Central memory CD8-positive, alpha-beta T cell (primary cell): Measurements from ENCODE around the gene CTNNBIP1.

Experiments
- ATAC-seq: fragments of 150-1000 bp; cut with Tn5 transposase; replicated peaks from 2 replicates; pipeline ENCODE4 v1.10.0; 2022; ENCODE audit warnings: mild to moderate bottlenecking, moderate FRiP score, moderate number of reproducible peaks; ENCODE audit not compliant: poor library complexity, severe bottlenecking; ENCODE audit errors: extremely low read depth
- DNase-seq, 2 donors: peaks; one replicate each; pipeline ENCODE4 v3.0.0; 2021; ENCODE audit warnings: low spot score in 2 of 2
- H3K27ac Mint-ChIP-seq: one replicate; pipeline ENCODE4 v1.8.0; 2022; ENCODE audit warnings: low read depth, mild to moderate bottlenecking, moderate library complexity, mixed read lengths
- H3K27me3 Mint-ChIP-seq: one replicate; pipeline ENCODE4 v1.8.0; 2022; ENCODE audit warnings: mixed read lengths
- H3K36me3 Mint-ChIP-seq: one replicate; pipeline ENCODE4 v1.8.0; 2022; ENCODE audit warnings: mild to moderate bottlenecking, moderate library complexity, mixed read lengths; ENCODE audit not compliant: insufficient read depth
- H3K4me1 Mint-ChIP-seq: one replicate; pipeline ENCODE4 v1.8.0; 2022; ENCODE audit warnings: mixed read lengths
- H3K4me3 Mint-ChIP-seq: one replicate; pipeline ENCODE4 v1.8.0; 2022; ENCODE audit warnings: mild to moderate bottlenecking, moderate library complexity, mixed read lengths
- H3K9me3 Mint-ChIP-seq: one replicate; pipeline ENCODE4 v1.8.0; 2022; ENCODE audit warnings: mixed read lengths

The CTNNBIP1 gene

DNA sequence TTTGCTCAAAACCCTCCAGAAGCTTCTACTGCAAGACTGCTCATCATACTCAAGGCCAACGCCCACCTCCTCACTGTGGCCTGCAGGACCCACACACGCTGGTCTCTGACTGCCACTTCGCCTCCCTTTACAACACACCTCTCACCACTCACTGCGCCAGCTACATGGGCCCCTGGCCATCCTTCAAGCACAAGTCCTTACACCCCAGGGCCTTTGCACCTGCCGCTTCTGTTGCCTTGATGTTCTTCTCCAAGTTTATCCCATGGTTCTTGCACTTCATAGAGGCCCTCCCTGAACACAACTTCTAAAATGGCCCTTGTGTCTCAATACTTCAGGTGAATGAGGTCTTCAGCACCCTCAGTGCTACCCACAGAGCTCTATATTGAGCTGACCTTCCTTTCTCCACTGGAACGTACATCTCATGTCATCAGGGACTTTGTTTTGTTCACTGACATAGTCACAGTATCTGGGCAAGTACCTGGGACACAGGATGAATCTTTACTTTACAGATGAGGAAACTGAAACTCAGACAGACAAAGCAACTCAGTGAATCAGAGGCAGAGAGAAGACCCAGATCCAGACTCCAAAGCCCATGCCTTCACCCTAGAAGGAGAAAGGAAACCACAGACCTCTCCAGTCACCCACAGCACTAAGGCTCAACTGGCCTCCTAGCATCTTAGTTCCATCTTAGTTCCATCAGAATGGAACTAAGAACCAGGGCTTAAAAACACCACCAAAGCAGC, 51.6 kb downstream of the CTNNBIP1 start:
- H3K4me1 Mint-ChIP-seq: peaks cover 5% of the 10 kb centered on the region
- peaks cover 6% of the 10 kb centered on the region for H3K36me3 Mint-ChIP-seq
- no peaks in the 10 kb centered on the region for H3K27me3 Mint-ChIP-seq
- H3K4me3 Mint-ChIP-seq: no peak overlapping the region
- ATAC-seq (no peak), DNase-seq (no peak)
- peaks cover 3% of the 10 kb centered on the region for H3K9me3 Mint-ChIP-seq
- peak overlapping the region; percentile 22 for H3K27ac Mint-ChIP-seq

DNA sequence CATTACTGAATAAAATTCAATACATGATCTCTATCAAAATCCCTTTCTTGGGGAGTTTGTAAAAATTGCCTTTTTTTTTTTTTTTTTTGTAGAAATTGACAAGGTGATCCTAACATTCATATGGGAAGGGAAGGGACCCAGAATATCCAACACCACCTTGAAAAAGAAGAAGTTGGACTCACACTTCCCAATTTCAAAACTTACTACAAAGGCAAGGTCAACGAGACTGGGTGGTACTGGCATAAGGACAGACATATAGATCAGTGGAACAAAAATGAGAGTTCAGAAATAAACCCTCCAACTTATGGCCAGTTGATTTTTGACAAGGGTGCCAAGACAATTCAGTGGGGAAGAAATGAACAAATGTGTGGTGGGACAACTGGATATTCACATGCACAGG, 54.9 kb downstream of the CTNNBIP1 start:
- Mint-ChIP-seq H3K4me1 (peaks cover 5% of the 10 kb centered on the region), H3K27ac (no peak overlapping the region), H3K36me3 (peaks cover 6% of the 10 kb centered on the region), H3K27me3 (no peaks in the 10 kb centered on the region), H3K4me3 (no peak overlapping the region), H3K9me3 (peaks cover 5% of the 10 kb centered on the region)
- ATAC-seq (no peak), DNase-seq (no peak)

DNA sequence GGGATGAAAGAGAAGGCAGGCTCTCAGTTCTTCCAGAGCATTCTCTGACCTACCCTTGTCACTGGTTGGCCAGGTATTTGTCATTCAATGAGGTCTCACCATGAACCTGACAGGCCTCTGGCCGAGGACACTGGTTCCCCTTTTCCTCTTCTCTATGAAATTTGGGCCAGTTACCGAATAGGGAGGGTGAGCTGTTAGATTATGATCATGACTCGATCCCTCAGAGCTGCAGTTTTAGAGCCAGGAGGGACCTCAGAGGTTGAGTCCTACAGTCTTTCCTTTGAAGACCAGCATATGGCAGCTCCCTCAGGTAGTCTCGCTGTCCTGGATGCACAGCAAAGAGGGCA, 56.8 kb downstream of the CTNNBIP1 start:
- Mint-ChIP-seq H3K4me1 (peaks cover 2% of the 10 kb centered on the region), H3K27ac (no peak overlapping the region), H3K27me3 (no peaks in the 10 kb centered on the region), H3K4me3 (no peak overlapping the region), H3K36me3 (peaks cover 7% of the 10 kb centered on the region), H3K9me3 (peaks cover 5% of the 10 kb centered on the region)
- DNase-seq (no peak), ATAC-seq (no peak)

DNA sequence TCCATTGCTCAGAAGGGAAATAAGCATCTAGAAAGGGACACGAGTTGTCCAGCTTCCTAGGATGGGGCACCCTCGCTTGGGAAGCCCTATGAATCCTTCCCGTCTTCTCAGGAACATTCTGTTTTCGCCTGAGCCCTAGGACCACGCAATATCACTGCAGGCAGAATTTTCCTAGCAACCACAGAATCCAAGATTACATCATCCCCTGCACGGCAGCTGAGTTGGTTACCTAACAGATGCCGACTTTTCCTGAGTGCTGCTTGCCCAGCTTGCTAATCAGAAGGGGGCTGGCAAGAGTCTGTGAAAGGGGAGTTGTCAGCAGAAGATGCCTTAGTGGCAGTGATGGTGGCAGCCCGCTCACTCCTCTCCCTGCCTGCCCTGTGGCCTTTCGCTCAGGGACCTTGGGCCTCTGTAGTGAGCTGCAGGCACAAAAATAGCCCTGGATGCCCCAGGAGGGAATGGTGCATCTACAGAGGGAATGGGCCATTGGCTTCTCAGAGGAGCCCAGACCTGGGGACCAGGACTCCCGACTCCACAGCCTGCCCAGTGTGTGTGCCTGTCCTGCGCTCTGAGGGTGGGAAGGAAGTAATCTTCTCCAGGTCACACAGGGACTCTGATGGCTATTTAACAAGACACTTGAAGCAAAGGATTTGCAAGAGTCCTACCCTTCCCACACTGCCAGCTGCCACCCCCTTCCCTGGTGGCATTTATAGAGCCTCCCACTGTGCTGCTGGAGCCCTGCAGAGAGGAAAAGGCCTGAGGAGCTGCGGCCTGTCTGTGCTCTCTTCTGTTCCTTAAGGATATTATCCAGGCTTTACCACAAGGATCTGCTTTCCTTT, 57.4 kb downstream of the CTNNBIP1 start:
- peaks cover 7% of the 10 kb centered on the region for H3K36me3 Mint-ChIP-seq
- no peak overlapping the region for H3K4me3 Mint-ChIP-seq
- DNase-seq: no peak
- H3K9me3 Mint-ChIP-seq: peaks cover 5% of the 10 kb centered on the region
- no peak for ATAC-seq
- no peaks in the 10 kb centered on the region for H3K27me3 Mint-ChIP-seq
- H3K4me1 Mint-ChIP-seq: no peaks in the 10 kb centered on the region
- no peak overlapping the region for H3K27ac Mint-ChIP-seq

DNA sequence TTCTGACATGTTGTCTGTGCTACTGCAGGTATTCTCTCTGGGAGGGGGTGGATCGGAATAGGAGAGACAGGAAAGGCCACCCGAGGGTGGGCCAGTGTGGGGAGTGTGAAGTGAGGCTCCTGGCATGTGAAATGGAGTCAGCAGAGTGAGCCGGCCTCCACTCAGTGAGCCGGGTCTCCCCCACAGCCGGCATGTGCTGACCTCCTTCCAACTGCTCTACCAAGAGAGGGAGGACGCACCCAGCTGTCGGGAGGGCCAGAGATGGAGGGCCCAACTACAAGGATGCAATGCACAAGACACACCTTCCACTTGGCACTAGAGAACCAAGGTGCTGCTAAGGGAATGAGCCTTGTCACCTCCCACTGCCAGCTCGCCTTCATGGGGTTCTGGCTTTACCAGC, 58.1 kb downstream of the CTNNBIP1 start:
- Mint-ChIP-seq H3K4me1 (no peaks in the 10 kb centered on the region), H3K36me3 (peaks cover 6% of the 10 kb centered on the region), H3K4me3 (no peak overlapping the region), H3K27me3 (no peaks in the 10 kb centered on the region), H3K9me3 (peaks cover 5% of the 10 kb centered on the region), H3K27ac (no peak overlapping the region)
- ATAC-seq (no peak), DNase-seq (no peak)

DNA sequence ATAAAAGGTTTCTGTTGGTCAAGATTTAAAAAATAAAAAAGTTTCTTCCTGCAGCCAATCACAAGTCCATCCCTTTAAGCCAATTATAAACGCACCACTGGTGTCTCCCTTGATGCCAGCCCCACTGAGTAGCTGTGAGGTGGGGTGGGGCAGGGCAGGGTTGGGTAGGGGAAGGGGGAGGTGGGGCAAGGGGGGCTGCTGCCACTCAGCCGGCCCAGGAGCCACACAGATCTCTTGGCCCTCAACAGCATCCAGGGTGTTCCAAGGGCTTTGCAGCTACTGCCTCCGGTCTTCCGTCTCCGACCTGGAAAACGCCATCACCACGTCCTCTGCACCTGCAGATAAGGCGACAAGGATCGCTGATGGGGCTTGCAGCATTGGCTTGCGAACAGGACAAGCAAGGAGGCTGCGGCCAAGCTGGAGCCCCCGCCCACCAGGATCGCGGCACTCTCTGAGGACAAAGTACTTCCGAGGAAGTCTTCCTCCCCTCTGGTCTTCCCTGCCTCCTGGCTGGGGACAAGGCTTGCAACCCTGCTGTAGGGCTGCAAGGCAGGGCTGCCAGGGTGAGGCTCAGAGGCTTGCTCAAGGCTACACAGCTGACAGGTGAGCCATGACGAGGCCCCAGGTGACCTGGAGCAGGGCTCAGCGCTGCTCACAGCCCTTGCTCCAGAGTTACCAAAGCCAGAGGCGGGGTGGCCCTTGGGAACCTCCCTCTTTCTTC, 59.5 kb downstream of the CTNNBIP1 start:
- Mint-ChIP-seq H3K27me3 (no peaks in the 10 kb centered on the region), H3K27ac (no peak overlapping the region), H3K4me1 (no peaks in the 10 kb centered on the region), H3K4me3 (peak overlapping the region; percentile 12), H3K9me3 (peaks cover 5% of the 10 kb centered on the region), H3K36me3 (peaks cover 6% of the 10 kb centered on the region)
- DNase-seq (no peak), ATAC-seq (no peak)

DNA sequence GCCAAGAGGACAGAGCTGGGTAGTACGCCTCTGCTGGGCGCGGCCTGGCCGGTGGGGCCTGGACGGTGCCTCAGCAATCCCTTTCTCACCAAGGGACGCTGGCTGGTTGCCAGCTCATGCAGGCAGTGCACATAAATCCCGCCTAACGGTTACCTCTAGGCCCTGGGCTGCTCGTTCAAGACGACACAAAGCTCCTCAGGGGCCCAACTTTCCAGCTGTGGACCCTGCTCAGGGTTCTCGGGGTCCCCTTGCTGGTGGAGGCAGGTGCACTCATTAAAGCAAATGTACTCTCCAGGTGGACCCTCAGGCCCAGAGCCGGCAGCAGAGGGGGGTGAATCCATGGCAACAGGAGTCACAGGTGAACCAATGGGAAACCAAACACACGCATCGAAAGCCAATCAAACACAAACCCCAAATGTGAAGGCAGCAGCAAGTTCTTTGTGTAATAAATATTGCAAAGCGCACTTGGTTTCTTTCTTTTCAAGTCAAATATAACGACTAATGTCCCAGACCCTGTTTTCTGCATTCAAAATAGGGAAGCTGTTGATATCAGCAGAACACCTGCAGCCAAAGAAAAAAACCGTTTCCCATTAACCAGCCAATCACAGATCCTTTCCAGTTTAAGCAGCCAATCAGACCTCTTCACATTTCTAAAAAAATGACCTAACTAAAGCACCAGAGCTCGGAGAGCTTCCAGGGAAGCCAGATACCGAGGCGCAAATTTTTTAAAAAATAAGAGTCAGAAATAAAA, 60.2 kb downstream of the CTNNBIP1 start:
- Mint-ChIP-seq H3K36me3 (peaks cover 3% of the 10 kb centered on the region), H3K27ac (no peak overlapping the region), H3K9me3 (peaks cover 5% of the 10 kb centered on the region), H3K27me3 (no peaks in the 10 kb centered on the region), H3K4me3 (peak overlapping the region; percentile 7), H3K4me1 (no peaks in the 10 kb centered on the region)
- ATAC-seq: peak; percentile 49
- DNase-seq: no peak

DNA sequence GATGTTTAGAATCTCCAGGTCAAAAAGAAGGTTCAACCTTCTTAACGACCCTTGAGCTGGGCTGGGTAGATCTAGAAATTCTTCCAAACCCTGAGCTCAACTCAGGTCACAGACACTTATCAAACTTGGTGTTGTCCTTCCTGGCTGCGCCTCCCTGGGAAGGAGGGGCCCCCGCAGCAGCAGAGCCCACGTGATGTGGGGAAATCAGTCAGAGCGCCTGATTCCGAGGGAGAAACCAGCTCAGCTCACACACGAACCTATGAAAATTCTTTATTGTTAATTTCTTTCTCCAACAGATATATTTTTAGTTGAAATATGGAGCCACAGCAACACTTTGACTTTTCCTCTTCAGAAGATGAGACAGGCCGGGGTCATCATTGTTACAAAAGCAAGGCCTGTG, 62.0 kb downstream of the CTNNBIP1 start:
- no peaks in the 10 kb centered on the region for H3K9me3 Mint-ChIP-seq
- ATAC-seq (no peak), DNase-seq (no peak)
- H3K27me3 Mint-ChIP-seq: no peaks in the 10 kb centered on the region
- no peak overlapping the region for H3K27ac Mint-ChIP-seq
- H3K4me1 Mint-ChIP-seq: no peaks in the 10 kb centered on the region
- no peak overlapping the region for H3K4me3 Mint-ChIP-seq
- H3K36me3 Mint-ChIP-seq: peaks cover 2% of the 10 kb centered on the region

DNA sequence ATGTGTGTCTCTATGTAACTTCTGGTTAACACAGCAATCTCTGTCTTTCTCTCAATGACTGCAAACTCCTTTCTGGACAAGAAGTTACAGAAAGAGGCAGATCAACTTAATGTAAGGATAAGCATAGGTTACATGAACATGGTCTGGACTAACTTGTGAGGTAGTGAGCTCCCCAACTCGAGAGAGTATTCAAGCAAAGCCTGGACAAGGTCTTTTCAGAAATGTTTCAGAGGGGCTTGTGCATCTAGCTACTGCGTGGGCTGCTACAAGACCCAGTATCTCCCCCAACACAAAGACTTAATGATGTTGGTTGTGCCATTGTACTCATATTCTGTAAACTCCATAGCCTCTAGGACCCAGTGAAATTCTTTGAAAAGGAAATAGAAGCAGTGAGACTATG, 62.8 kb downstream of the CTNNBIP1 start:
- H3K9me3 Mint-ChIP-seq: no peaks in the 10 kb centered on the region
- H3K36me3 Mint-ChIP-seq: peaks cover 2% of the 10 kb centered on the region
- ATAC-seq: no peak
- no peak for DNase-seq
- H3K4me1 Mint-ChIP-seq: no peaks in the 10 kb centered on the region
- H3K4me3 Mint-ChIP-seq: no peak overlapping the region
- H3K27me3 Mint-ChIP-seq: no peaks in the 10 kb centered on the region
- no peak overlapping the region for H3K27ac Mint-ChIP-seq

DNA sequence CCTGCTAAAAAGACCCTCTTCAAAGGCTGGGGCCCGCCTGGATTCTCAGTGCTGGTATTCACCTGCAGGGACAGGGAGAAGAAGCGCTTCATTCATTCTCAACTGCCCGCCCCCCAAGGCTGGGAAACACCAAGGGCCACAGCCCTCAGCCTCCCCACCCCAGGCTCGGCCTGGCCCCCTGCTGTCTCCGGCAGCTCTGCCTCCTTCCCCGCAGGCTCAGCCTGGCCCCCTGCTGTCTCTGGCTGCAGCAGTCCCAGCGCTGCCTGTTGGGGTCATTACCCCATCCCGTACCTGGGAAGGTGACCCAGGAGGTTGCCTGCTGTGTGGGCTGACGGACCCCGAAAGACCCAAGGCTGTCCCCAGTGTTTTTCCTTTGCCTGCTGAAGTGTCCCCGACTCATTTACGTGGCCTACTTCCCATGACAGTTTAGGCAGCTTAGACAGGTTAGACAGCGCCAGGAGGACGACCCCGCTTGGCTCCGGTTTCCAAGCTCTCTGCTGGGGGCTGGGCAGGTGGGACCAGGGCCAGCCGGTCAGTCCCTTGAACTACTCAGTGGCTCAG, 63.4 kb downstream of the CTNNBIP1 start:
- H3K27me3 Mint-ChIP-seq: no peaks in the 10 kb centered on the region
- no peaks in the 10 kb centered on the region for H3K9me3 Mint-ChIP-seq
- ATAC-seq: no peak
- H3K36me3 Mint-ChIP-seq: peaks cover 2% of the 10 kb centered on the region
- DNase-seq: no peak
- H3K4me3 Mint-ChIP-seq: no peak overlapping the region
- no peaks in the 10 kb centered on the region for H3K4me1 Mint-ChIP-seq
- H3K27ac Mint-ChIP-seq: no peak overlapping the region

DNA sequence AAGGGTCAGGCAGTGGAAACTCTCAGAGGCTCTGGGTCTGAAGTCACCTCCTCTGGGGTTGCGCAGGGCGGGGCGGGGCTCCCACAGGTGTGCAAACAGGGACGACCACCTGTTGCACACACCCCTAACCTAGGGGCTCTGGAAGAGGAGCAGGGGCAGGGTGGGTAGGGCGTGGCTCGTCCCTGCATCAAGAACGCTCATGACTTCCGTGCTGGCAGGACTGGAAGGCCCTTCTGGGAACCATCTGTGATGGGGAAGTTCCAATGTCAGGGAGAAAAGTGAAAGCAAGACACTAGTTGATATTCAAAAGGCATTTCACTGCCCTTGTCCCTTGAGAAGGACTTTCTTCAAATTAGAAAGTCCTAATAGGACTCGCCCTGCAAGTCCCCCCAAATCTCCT, 64.2 kb downstream of the CTNNBIP1 start:
- H3K36me3 Mint-ChIP-seq: peaks cover 2% of the 10 kb centered on the region
- no peaks in the 10 kb centered on the region for H3K9me3 Mint-ChIP-seq
- H3K27me3 Mint-ChIP-seq: no peaks in the 10 kb centered on the region
- H3K27ac Mint-ChIP-seq: no peak overlapping the region
- ATAC-seq (no peak), DNase-seq (no peak)
- no peak overlapping the region for H3K4me3 Mint-ChIP-seq
- no peaks in the 10 kb centered on the region for H3K4me1 Mint-ChIP-seq

DNA sequence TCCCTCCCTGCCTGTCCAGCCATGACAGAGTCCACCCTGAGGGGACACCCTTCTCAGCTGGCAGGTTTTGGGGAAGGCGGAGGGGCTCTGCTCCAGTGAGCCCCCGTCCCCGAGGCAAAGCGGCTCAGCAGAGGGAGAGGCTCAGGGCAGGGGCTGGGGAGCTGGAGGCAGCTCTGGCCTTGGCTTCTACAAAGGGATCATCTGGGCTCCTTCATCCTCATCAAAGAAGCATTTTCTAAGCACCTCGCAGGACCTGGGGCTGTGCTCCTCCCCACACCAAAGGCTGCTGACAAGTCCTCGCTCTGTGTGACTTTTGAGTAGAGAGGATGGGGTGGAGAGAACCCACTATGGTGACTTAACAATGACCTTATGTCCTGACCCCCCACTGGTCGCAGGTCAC, 65.3 kb downstream of the CTNNBIP1 start:
- no peak overlapping the region for H3K27ac Mint-ChIP-seq
- H3K9me3 Mint-ChIP-seq: no peaks in the 10 kb centered on the region
- H3K4me1 Mint-ChIP-seq: no peaks in the 10 kb centered on the region
- H3K27me3 Mint-ChIP-seq: no peaks in the 10 kb centered on the region
- ATAC-seq (no peak), DNase-seq (no peak)
- H3K36me3 Mint-ChIP-seq: peaks cover under 1% of the 10 kb centered on the region
- no peak overlapping the region for H3K4me3 Mint-ChIP-seq
